AG10803 (cell line): ENCODE measurements around the gene MUC5B.

ENCODE experiments used
- DNase-seq: peaks from one replicate; pipeline ENCODE4 v3.0.0; 2010; ENCODE audit warnings: low read depth
- H3K4me3 ChIP-seq: 2 replicates; pipeline ENCODE4 v1.5.1; 2011; ENCODE audit warnings: mild to moderate bottlenecking, low read length, control low read depth
- CTCF ChIP-seq: conservative IDR thresholded peaks from 2 replicates; pipeline ENCODE4 v1.5.1; 2011; ENCODE audit warnings: mild to moderate bottlenecking, low read length, control low read depth, inconsistent platforms

Gene MUC5B

DNA sequence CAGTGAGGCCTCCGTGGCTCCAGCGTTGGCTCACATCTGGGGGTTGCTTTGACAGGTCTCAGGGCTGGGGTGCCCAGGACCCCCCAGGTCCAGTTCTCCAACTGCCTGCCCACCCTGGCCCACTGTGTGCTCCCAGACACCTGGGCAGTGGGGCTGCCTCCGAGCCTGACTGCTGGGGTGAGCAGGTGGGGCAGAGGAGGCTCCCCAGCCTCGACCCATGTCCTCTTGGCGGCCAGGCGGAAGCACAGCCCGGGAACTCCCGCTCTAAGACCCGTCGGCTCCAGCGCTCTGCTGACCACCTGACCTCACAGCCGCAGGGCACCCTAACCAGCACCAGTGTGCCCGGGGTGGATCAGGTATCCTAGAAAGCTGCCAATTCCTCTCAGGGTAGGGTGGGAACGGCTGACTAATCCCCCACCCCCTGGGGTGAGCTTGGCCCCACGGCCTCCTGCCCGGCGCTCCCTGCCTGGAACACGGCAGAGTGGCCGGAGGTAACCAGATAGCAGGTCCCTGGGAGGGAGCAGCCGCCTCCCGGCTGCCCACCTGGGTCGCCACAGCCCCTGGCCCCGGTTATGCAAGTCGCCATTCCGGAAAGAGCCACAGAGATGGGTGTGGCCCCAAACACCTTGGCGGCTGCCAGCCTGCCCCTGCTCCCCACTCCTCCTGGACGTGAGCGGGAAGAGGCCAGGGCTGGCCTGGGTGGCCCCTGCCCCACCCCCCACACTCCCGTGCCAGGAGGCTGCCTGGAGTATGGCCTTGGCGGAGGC is 19.2 kb upstream of the MUC5B start:
- DNase-seq = no peak
- TF ChIP-seq CTCF = no peak

DNA sequence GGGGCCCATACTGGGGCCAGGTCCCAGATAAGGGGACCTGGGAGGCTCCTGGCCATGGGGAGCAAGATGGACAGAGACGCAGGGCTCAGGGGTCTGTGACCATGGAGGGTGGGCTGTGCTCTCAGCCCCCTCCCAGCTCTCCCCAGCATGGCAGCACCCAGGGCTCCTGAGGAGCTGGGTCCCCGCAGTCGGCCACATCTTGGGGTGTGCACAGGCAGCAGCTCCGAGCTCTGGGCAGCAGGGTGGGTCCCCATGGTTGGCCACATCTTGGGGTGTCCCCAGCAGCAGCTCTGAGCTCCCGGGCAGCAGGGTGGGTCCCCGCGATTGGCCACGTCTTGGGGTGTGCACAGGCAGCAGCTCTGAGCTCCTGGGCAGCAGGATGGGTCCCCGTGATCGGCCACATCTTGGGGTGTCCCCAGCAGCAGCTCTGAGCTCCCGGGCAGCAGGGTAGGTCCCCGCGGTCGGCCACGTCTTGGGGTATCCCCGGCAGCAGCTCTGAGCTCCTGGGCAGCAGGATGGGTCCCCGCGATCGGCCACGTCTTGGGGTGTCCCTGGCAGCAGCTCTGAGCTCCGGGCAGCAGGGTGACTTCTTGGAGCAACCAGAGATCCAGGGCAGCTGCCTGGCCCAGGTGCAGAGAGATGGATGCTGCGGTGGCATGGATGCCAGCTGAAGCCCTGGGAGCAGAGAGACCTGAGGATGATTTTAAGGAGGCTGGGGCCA is 18.3 kb upstream of the MUC5B start:
- no peak for DNase-seq
- no peak for TF ChIP-seq CTCF
- H3K4me3 ChIP-seq = no peak overlapping the region

More for the DNA sequence above, 19.2 kb upstream of the MUC5B start:
- H3K4me3 ChIP-seq = no peak overlapping the region

DNA sequence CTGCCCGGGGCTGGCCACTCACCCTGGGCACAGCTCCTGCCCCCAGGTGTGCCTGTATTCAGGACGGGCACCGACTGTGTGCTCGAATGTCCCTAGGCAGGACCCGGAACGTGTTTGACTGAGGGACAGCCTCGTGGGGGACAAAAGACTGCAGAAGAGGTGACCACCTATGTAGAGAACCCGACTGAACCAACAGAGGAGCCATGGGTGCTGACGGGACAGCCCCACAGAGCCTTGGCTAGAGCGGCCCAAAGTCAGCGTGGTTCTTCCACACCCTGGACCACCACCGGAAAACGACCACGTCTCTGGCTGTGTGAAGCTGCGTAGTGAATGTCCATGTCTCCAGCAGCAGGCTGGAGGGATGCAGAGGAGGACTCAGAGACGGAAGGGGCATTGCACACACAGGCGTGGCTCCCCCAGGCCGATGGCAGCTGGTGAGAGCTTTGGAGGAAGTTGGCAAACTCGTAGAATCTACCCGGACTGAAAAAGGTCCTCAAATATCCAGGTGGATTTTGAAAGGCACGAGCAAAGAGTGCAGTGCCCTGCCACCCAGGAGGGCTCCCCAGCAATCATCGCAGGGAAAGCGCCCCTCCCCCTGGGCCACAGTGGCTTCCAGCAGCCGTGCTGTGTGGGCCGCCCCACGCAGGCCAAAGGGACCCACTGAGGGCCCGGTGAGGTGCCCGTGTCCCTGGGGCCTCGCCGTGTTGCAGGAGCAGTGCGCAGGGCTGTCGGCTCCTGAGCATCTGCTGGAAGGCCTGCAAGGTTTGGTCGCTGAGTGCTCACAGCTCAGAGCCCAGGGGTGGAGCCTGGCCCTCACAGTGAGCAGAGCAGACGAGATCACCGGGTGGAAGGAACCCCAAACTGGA is 17.5 kb upstream of the MUC5B start:
- H3K4me3 ChIP-seq = no peak overlapping the region
- no peak for TF ChIP-seq CTCF
- DNase-seq = no peak

DNA sequence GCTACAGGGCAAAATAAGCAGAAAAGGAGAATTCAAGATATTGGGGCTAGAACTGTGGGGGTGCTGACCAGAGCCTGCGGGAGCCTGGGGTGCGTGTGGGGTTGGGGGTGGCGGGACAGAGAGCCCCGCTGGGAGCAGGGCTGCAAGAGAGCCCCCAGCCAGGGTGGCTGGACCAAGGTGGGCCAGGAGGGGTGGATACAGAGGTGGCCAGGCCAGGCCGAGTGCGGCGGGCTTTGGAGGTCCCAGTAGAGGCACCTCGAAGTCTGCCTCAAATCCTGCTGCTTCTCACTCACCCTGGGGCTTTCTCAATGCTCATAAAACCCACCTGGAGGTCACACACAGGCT is 16.9 kb upstream of the MUC5B start:
- H3K4me3 ChIP-seq = no peak overlapping the region
- no peak for DNase-seq
- no peak for TF ChIP-seq CTCF

- TF ChIP-seq CTCF = no peak
- DNase-seq = no peak
- no peak overlapping the region for H3K4me3 ChIP-seq
Measured at GRCh38 chr11:1206391-1207271, 16.2 kb upstream of the MUC5B start.

DNA sequence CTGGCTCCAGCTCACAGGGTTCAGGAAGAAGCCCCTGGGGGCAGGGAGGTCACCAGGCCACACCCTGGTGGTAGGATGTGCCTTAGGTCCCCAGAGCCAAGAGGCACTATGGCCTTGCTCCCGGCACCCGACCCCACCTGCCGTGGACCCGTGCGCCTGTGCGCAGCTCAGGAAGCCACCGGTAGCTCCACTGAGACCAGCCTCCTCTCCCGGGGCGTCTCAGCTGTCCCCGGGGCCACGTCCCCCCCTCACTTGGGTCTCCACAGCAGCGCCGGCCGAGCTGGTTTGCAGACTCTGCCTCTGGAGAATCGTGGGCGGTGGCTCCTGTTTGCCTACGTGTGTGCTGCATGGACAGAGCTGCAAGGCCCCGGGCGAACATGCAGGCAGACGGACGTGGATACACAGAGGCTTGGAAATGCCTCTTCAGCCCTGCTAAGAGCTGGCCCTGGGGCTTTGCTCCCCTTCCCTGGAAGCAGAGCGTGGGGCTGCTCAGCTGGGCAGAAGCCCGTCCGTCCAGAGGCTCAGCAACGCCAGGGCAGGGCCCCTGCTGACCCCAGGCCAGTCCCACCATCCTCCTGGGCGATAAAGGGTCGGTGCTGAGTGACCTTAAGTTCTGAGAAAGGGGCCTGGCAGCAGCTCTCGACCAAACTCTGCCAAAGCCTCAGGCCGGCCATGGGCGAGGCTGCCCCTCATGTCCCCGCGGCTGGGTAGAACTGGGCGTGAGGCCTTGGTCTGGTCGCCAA is 15.3 kb upstream of the MUC5B start:
- no peak overlapping the region for H3K4me3 ChIP-seq
- no peak for DNase-seq
- no peak for TF ChIP-seq CTCF
